Measurements from ENCODE around the gene TTC13.

TTC13 gene

GRCh38 chr1:230867903-230868735 lies 110.5 kb downstream of the TTC13 start, which contains the start of gene C1orf198:
Gene C1orf198 (minus strand): TSS chr1:230868521. CDS start chr1:230868512, 9 bp downstream.
- H3K27ac ChIP-seq: peak within 1 kb of the TSS; percentile 63 to 79 (median 71)
- peak within 1 kb of the TSS; percentile 84 to 95 (median 93) for H3K4me2 ChIP-seq
- H3K9ac ChIP-seq: peak within 1 kb of the TSS; percentile 80 to 92 (median 86)
- H3K9me3 ChIP-seq (replicated peaks in 1 of 11): no peaks in the 10 kb centered on the region
- peaks cover 0 to 30% (median 0%) of the 10 kb centered on the region in 11 experiments; a peak in 3 of 22 replicates for H4K20me1 ChIP-seq
- peak within 1 kb of the TSS; percentile 79 to 97 (median 92) for H3K4me3 ChIP-seq
- peaks cover 17 to 42% (median 35%) of the 10 kb centered on the region in 10 experiments for H3K4me1 ChIP-seq
- no peak for TF ChIP-seq Cebpa-rat (IDR thresholded peaks at IDR 0.05)
- H3K27me3 ChIP-seq: peaks cover 5 to 21% (median 9%) of the 10 kb centered on the region in 11 experiments; a peak in 17 of 22 replicates
- H3K36me3 ChIP-seq: no peaks in the 10 kb centered on the region

GRCh38 chr1:230867101-230867902 lies 111.4 kb downstream of the TTC13 start:
- H3K9ac ChIP-seq: peak overlapping the region; percentile 80 to 92 (median 86)

DNA sequence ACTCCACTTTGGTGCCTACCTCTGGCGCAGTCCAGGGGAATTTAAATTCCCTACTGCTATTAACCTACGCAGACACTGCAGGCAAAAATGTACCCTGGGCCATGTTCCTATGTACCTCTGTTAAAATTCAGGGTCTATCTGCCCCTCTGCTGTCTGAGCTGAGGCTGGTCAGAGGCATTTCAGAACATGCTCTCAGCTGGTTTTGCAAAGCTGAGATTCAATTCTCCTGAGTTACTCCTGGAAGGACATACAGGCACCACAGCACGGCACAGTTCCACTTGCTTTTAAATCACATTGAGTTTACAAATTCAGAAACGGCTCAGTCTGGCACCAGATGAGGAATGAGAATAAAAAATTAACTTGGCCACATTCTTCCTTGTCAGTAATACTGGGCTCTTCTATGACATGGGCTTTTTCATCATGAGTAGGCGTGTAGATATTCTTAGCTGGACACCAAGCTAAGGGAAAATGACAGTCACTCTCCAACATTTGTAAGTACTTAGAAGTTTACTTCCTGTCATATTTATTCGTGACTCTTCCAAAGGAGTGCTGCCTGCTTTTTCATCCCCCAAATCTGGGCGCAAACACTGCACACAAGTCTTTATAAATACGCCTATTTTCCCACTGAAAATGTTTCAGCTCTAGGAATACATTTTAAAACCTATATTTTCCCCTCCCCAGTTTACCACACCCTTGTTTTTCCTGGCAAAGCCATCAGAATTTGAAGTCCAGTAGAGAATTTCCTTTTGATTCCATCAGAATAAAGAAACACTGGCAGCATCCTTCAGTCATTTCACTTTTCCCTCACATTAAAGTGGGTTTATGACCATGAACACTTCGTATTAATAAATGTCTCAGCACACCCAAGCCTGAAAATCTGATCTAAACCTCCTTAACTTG lies 112.2 kb downstream of the TTC13 start:
- Histone ChIP-seq H3K4me2 (peak overlapping the region; percentile 82 to 95 (median 93)), H3K27ac (no peak overlapping the region), H4K20me1 (peaks cover 0 to 30% (median 0%) of the 10 kb centered on the region in 11 experiments; a peak in 3 of 22 replicates), H3K9me3 (replicated peaks in 1 of 11) (peaks cover 0 to 5% (median 0%) of the 10 kb centered on the region in 11 experiments; a peak in 3 of 22 replicates), H3K4me1 (peaks cover 22 to 52% (median 40%) of the 10 kb centered on the region in 10 experiments), H3K36me3 (peaks cover 0 to 8% (median 4%) of the 10 kb centered on the region in 11 experiments; a peak in 6 of 22 replicates), H3K9ac (peak overlapping the region in 4 of 11 experiments; percentile 82 to 92 (median 86); a peak in 2 of 22 replicates), H3K4me3 (peak overlapping the region in 4 of 10 experiments; percentile 10 to 92 (median 85); a peak in 5 of 20 replicates), H3K27me3 (peaks cover 5 to 21% (median 9%) of the 10 kb centered on the region in 11 experiments; a peak in 17 of 22 replicates)
- TF ChIP-seq Cebpa-rat (IDR thresholded peaks at IDR 0.05): no peak

More at GRCh38 chr1:230867101-230867902, 111.4 kb downstream of the TTC13 start:
- peaks cover 5 to 21% (median 9%) of the 10 kb centered on the region in 11 experiments; a peak in 17 of 22 replicates for H3K27me3 ChIP-seq
- H3K9me3 ChIP-seq (replicated peaks in 1 of 11): no peaks in the 10 kb centered on the region
- H3K4me3 ChIP-seq: peak overlapping the region; percentile 79 to 97 (median 92)
- H3K4me2 ChIP-seq: peak overlapping the region; percentile 82 to 95 (median 93)
- H4K20me1 ChIP-seq: peaks cover 0 to 30% (median 0%) of the 10 kb centered on the region in 11 experiments; a peak in 3 of 22 replicates
- H3K27ac ChIP-seq: peak overlapping the region in 5 of 11 experiments; percentile 65 to 79 (median 71); a peak in 8 of 22 replicates
- TF ChIP-seq Cebpa-rat (IDR thresholded peaks at IDR 0.05): no peak
- H3K36me3 ChIP-seq: no peaks in the 10 kb centered on the region
- peaks cover 22 to 48% (median 40%) of the 10 kb centered on the region in 10 experiments for H3K4me1 ChIP-seq

- H3K4me1 ChIP-seq: peaks cover 22 to 52% (median 40%) of the 10 kb centered on the region in 10 experiments
- no peak overlapping the region for H3K4me3 ChIP-seq
- no peak for TF ChIP-seq Cebpa-rat (IDR thresholded peaks at IDR 0.05)
Measured at GRCh38 chr1:230865062-230865817, 113.4 kb downstream of the TTC13 start.

GRCh38 chr1:230864441-230864840 lies 114.2 kb downstream of the TTC13 start:
- Histone ChIP-seq H3K4me3 (no peak overlapping the region), H3K27me3 (peaks cover 5 to 20% (median 8%) of the 10 kb centered on the region in 11 experiments; a peak in 17 of 22 replicates), H3K36me3 (peaks cover 0 to 21% (median 8%) of the 10 kb centered on the region in 11 experiments; a peak in 8 of 22 replicates), H3K27ac (no peak overlapping the region), H4K20me1 (peaks cover 0 to 31% (median 0%) of the 10 kb centered on the region in 11 experiments; a peak in 3 of 22 replicates), H3K9me3 (replicated peaks in 1 of 11) (peaks cover 0 to 10% (median 0%) of the 10 kb centered on the region in 11 experiments; a peak in 3 of 22 replicates), H3K4me2 (peak overlapping the region in 3 of 11 experiments; percentile 15 to 69 (median 65); a peak in 3 of 22 replicates), H3K4me1 (peaks cover 22 to 52% (median 40%) of the 10 kb centered on the region in 10 experiments), H3K9ac (no peak overlapping the region)
- TF ChIP-seq Cebpa-rat (IDR thresholded peaks at IDR 0.05): no peak

More at GRCh38 chr1:230865062-230865817, 113.4 kb downstream of the TTC13 start:
- H3K36me3 ChIP-seq: peaks cover 0 to 15% (median 8%) of the 10 kb centered on the region in 11 experiments; a peak in 8 of 22 replicates
- H3K27me3 ChIP-seq: peaks cover 5 to 21% (median 9%) of the 10 kb centered on the region in 11 experiments; a peak in 17 of 22 replicates
- H3K27ac ChIP-seq: no peak overlapping the region
- peaks cover 0 to 30% (median 0%) of the 10 kb centered on the region in 11 experiments; a peak in 3 of 22 replicates for H4K20me1 ChIP-seq
- H3K9me3 ChIP-seq (replicated peaks in 1 of 11): peaks cover 0 to 10% (median 0%) of the 10 kb centered on the region in 11 experiments; a peak in 3 of 22 replicates
- H3K4me2 ChIP-seq: peak overlapping the region in 2 of 11 experiments; percentile 84 to 91; a peak in 1 of 22 replicates
- H3K9ac ChIP-seq: no peak overlapping the region

- Histone ChIP-seq H3K4me2 (peak overlapping the region; percentile 29 to 69 (median 52); a peak in 21 of 22 replicates), H4K20me1 (peaks cover 0 to 35% (median 0%) of the 10 kb centered on the region in 11 experiments; a peak in 3 of 22 replicates), H3K9me3 (replicated peaks in 1 of 11) (peaks cover 0 to 10% (median 0%) of the 10 kb centered on the region in 11 experiments; a peak in 3 of 22 replicates), H3K27ac (no peak overlapping the region), H3K36me3 (peaks cover 0 to 21% (median 8%) of the 10 kb centered on the region in 11 experiments; a peak in 8 of 22 replicates), H3K9ac (peak overlapping the region in 1 of 11 experiments; percentile 15; a peak in 1 of 22 replicates), H3K4me3 (no peak overlapping the region), H3K27me3 (peaks cover 0 to 13% (median 0%) of the 10 kb centered on the region in 11 experiments; a peak in 6 of 22 replicates), H3K4me1 (peaks cover 17 to 48% (median 34%) of the 10 kb centered on the region in 10 experiments)
- no peak for TF ChIP-seq Cebpa-rat (IDR thresholded peaks at IDR 0.05)
Measured at GRCh38 chr1:230863449-230863848, 115.2 kb downstream of the TTC13 start.
